Measurements from ENCODE around the gene TNFRSF4.

The TNFRSF4 gene

DNA sequence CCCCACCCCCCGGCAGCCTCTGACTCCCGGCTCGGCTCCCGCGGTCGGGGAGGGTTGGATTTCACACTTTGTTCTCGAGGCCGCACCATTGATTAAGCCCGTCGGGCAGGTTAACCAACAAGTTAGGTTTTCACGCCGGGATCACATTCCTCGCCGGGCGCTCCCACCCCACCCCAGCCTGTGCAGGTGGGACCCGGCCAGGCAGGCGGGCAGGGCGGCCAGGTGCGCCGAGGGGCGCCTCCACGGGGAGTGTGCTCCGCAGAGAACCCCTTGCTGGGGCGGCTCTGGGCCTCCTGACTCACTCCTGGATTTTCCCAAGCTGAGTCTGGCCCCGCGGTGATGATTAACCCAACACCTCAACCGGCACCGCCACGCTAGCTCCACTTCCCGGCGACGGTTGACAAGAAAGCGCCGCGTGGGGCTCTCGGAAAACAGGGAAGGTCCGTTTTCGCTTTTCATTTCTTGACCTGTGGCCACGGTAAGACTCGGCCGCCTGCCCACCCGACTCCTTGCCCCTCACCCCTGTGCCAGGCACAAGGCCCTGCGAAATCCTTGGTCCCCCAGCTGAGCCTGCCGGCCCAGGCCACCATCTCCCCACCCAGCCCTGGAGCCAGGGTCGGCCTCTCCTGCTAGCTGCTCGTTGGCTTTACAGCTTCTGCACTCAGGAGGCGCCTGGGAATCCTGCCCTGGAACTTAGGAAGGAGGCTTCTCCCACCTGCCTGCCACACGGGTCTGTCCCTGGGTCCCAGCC lies 49.1 kb downstream of the TNFRSF4 start:
- TF ChIP-seq, protein P1, sequence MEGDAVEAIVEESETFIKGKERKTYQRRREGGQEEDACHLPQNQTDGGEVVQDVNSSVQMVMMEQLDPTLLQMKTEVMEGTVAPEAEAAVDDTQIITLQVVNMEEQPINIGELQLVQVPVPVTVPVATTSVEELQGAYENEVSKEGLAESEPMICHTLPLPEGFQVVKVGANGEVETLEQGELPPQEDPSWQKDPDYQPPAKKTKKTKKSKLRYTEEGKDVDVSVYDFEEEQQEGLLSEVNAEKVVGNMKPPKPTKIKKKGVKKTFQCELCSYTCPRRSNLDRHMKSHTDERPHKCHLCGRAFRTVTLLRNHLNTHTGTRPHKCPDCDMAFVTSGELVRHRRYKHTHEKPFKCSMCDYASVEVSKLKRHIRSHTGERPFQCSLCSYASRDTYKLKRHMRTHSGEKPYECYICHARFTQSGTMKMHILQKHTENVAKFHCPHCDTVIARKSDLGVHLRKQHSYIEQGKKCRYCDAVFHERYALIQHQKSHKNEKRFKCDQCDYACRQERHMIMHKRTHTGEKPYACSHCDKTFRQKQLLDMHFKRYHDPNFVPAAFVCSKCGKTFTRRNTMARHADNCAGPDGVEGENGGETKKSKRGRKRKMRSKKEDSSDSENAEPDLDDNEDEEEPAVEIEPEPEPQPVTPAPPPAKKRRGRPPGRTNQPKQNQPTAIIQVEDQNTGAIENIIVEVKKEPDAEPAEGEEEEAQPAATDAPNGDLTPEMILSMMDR (IDR thresholded peaks at IDR 0.05; ENCODE audit: unreplicated experiment in 3 of 3) = no peak
- H3K27me3 Mint-ChIP-seq (ENCODE audit: low read depth) = peaks cover 12% of the 10 kb centered on the region
- H3K4me1 Mint-ChIP-seq = peaks cover 12% of the 10 kb centered on the region
- no peaks in the 10 kb centered on the region for H3K9me3 Mint-ChIP-seq
- no peaks in the 10 kb centered on the region for H3K36me3 Mint-ChIP-seq (ENCODE audit: low read depth)
- peak overlapping the region in 2 of 3 experiments; percentile 73 to 77 for H3K4me3 Mint-ChIP-seq
- H3K27ac Mint-ChIP-seq = peak overlapping the region in 2 of 3 experiments; percentile 94 to 96

DNA sequence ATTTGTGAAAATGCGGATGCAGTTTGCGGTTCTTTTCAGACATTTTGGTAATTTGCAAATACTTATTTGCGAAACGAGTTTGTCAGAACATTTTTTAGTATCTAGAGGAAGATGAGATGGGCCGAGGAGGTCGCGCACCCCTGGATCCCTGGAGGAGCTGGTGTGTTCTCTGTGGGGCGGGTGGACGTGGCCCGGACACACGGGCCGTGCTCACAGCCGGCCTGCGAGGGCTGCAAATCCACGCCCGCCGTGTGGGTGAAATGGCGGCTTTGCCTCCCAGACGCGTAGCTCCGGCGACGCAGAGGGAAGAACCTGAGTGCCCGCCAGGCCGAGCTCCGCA lies 49.6 kb downstream of the TNFRSF4 start:
- Mint-ChIP-seq H3K4me3 (peak overlapping the region; percentile 77 to 79 (median 79)), H3K27me3 (ENCODE audit: low read depth) (peaks cover 11% of the 10 kb centered on the region), H3K9me3 (no peaks in the 10 kb centered on the region), H3K27ac (peak overlapping the region; percentile 87 to 96 (median 94)), H3K36me3 (ENCODE audit: low read depth) (no peaks in the 10 kb centered on the region), H3K4me1 (peaks cover 12% of the 10 kb centered on the region)
- TF ChIP-seq, protein P1 (IDR thresholded peaks at IDR 0.05; ENCODE audit: unreplicated experiment in 3 of 3) = no peak

DNA sequence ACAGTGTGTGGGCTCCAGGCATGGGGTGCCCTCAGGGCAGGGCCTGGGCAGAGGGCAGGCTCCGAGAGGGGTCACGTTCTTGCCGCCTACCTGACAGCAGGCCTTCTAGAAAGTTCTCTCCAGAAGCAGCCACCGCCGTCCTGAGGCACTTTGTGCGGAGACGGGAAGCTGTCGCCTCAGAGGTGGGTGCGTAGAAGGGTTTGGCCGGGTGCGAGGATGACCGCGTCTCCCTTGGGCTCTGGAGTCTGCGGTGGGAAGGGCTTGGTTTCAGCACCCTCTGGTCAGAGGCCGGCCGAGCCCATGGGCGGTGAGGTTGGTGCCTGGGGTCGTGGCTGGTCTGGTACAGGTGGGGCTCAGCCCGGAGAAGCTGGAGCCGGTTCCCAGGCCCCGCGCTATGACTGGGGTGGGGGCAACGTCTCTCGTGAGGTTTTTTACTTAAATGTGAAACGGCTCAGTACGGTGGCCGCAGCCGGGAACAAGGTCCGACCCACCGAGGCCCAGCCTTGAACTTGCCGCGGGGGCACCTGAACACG lies 50.3 kb downstream of the TNFRSF4 start:
- TF ChIP-seq, protein P1 (IDR thresholded peaks at IDR 0.05; ENCODE audit: unreplicated experiment in 3 of 3) = no peak
- H3K36me3 Mint-ChIP-seq (ENCODE audit: low read depth) = no peaks in the 10 kb centered on the region
- no peaks in the 10 kb centered on the region for H3K9me3 Mint-ChIP-seq
- peak overlapping the region; percentile 87 to 96 (median 94) for H3K27ac Mint-ChIP-seq
- H3K4me1 Mint-ChIP-seq = peaks cover 12% of the 10 kb centered on the region
- H3K27me3 Mint-ChIP-seq (ENCODE audit: low read depth) = peaks cover 11% of the 10 kb centered on the region
- peak overlapping the region; percentile 77 to 79 (median 79) for H3K4me3 Mint-ChIP-seq

DNA sequence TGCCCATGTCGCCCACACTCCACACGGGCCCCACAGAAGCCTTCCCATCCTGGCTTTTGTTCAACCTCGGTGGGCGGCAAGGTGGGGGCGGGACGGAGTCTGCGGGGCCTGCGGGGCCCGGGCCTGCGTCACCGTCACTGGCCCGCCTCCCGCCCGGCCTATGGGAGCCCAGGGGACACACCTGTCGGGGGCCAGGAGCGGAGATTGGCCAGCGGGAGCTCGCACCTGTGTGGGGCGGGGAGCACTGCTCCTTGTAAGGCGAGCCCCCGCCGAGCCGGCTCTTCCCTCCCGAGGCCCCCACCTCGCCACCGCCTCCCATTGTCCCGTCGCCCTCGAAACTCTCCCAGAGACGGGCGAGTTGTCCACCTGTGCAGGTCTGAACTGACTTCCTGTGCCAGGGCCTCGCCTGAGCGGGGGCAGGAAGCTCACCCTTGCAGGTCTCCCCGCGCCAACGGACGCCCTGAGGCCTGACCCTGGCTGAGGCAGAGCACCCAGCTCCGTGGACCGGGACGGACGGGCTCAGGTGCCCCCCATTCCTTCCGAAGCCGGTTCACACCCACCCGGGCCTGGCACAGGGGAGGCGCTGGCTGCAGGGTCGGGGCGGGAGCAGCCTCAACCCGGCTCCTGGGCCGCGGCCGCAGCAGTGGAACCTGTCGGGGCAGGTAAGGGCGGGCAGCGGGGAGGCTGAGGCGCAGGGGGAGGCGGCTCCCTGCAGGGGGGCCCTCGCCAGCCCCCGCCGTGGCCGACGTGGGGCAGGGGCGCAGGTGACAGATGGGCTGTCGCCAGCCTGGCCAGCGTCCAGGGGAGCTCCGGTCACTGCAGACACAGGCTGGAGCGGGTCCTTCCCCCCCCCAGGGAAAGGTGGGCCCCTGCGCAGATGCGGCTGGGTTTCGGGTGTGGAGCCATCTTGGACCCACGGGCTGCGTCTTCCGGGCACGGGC lies 51.1 kb downstream of the TNFRSF4 start:
- Mint-ChIP-seq H3K4me3 (peak overlapping the region; percentile 77 to 79 (median 79)), H3K27me3 (ENCODE audit: low read depth) (peaks cover 11% of the 10 kb centered on the region), H3K9me3 (no peaks in the 10 kb centered on the region), H3K27ac (peak overlapping the region in 1 of 3 experiments; percentile 96), H3K4me1 (peaks cover 12% of the 10 kb centered on the region), H3K36me3 (ENCODE audit: low read depth) (no peaks in the 10 kb centered on the region)
- TF ChIP-seq, protein P1 (IDR thresholded peaks at IDR 0.05; ENCODE audit: unreplicated experiment in 3 of 3) = no peak

DNA sequence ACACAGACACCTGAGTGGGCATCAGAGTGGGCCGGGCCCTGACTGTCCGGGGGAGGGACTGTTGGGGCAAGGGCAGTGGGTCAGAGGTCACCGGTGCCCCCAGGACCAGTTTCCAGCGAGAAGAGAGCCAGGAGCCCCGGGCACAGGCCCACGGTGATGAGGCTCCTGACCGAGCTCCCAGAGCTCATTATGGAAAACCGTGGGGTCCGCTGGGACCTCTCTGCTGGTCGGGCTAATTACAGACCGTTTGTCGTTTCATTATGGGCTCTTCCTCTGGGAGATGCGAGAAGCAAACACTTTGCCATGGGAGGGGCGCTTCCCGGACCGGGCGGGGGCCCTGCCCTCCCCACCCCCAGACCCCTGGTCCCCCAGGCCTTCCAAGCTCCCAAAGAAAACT lies 52.3 kb downstream of the TNFRSF4 start:
- Mint-ChIP-seq H3K27ac (no peak overlapping the region), H3K27me3 (ENCODE audit: low read depth) (peaks cover 12% of the 10 kb centered on the region), H3K9me3 (no peaks in the 10 kb centered on the region), H3K4me3 (no peak overlapping the region), H3K36me3 (ENCODE audit: low read depth) (no peaks in the 10 kb centered on the region), H3K4me1 (peaks cover 12% of the 10 kb centered on the region)
- TF ChIP-seq, protein P1 (IDR thresholded peaks at IDR 0.05; ENCODE audit: unreplicated experiment in 3 of 3) = no peak

All from nephron (organoid).